Inflammatory macrophage treated with lipopolysaccharide for 1 hour (primary cell): ENCODE measurements around the gene FXN.
"Not testable (repeated sequence)": the region's sequence is repeated elsewhere in the genome, so short reads cannot be mapped to it uniquely, and the experiment has no call there.

Experiments
- DNase-seq, 2 donors: peaks; one replicate each; pipeline ENCODE4 v3.0.0-alpha.2; 2020 to 2022

The FXN gene

DNA sequence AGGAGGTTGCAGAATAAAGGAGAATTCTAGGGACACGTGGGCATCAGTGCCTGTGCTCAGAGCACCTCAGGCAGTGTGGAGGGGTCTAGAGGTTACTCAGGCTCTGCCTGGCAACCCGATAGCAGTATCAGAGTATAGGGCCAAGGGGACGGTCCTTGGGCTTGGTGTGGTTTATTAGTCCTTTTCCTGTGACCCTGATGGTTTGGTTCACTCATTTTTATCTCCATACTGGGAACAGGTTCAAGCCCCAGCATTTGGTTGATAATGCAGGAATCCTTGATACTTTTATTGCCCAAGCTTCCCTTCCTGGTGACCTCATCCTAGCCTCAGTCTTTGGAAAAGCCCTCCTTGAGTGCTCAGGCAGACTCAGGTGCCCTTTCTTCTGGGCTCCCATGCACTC is 35.5 kb downstream of the FXN start:
- DNase-seq, result no peak

GRCh38 chr9:69073103-69073502 is 37.6 kb downstream of the FXN start:
- DNase-seq, result no peak

DNA sequence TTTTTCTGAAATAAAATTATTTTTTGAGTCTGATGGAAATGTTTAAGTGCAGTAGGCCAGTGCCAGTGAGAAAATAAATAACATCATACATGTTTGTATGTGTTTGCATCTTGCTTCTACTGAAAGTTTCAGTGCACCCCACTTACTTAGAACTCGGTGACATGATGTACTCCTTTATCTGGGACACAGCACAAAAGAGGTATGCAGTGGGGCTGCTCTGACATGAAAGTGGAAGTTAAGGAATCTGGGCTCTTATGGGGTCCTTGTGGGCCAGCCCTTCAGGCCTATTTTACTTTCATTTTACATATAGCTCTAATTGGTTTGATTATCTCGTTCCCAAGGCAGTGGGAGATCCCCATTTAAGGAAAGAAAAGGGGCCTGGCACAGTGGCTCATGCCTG is 39.2 kb downstream of the FXN start:
- no peak for DNase-seq

DNA sequence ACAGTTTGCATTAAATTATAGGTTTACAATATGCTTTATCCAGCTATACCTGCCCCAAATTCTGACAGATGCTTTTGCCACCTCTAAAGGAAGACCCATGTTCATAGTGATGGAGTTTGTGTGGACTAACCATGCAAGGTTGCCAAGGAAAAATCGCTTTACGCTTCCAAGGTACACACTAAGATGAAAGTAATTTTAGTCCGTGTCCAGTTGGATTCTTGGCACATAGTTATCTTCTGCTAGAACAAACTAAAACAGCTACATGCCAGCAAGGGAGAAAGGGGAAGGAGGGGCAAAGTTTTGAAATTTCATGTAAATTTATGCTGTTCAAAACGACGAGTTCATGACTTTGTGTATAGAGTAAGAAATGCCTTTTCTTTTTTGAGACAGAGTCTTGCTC is 41.0 kb downstream of the FXN start:
- DNase-seq, result no peak

- no peak for DNase-seq
These were observed 42.5 kb downstream of the FXN start for GRCh38 chr9:69078069-69078468.

DNA sequence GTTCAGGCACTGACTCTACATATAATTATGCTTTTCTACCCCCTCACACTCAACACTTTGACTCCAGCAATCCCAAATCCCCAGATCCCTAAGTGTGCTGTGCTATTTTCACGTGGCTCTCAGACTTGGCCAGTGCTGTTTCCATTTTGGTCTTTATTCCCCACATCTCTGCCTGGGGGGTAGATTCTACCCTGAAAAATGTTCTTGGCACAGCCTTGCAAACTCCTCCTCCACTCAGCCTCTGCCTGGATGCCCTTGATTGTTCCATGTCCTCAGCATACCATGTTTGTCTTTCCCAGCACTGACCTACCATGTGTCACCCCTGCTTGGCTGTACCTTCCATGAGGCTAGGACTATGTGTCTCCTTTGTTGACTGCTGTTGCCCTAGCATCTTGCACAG is 43.0 kb downstream of the FXN start:
- no peak for DNase-seq

DNA sequence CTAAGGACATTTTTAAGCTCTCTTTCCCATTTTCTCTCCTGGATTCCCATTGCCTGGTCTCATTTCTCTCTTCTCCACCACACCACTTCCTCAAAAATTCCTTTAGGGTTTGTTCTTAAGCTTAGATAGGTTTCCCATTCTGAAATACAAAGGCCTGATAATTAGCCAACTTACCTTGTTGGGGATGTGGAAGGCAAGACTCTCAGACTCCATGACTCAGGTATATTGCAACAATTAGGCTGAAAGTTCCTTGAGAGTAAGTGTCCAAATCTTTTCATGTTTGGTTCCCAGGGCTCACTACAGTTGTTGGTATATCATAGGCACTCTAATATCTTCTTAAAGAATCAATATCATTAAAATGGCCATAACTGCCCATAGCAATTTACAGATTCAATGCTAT is 43.6 kb downstream of the FXN start:
- DNase-seq, result no peak

DNA sequence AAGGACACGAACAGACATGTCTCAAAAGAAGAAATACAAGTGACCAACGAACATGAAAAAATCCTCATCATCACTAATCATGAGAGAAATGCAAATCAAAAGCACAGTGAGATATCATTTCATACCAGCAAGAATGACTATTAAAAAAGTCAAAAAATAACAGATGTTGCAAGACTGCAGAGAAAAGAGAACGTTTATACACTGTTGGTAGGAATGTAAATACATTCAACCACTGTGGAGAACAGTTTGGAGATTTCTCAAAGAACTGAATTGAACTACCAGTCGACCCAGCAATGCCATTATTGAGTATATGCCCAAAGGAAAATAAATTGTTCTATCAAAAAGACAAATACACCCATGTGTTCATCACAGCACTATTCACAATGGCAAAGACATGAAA is 45.7 kb downstream of the FXN start:
- DNase-seq, result no peak

DNA sequence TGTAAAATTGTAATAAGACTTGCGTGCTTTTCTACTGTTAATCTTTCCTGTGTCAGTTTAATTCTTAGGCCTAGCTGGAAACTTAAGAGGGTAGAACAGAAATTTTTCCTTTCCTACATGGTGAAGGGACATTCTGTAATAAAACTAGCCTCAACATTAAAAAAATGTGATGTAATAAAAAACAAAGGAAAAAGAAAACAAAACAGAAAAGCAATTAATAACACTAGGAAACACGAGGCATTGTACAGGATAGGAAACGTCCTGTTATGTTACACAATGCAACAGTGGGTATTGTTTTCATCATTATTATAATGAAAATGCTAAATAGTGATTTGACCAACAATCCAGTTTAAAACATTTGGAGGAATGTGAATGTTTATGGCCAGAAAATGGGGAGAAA is 47.8 kb downstream of the FXN start:
- no peak for DNase-seq

GRCh38 chr9:69085569-69086283 is 50.2 kb downstream of the FXN start:
- no peak for DNase-seq

DNA sequence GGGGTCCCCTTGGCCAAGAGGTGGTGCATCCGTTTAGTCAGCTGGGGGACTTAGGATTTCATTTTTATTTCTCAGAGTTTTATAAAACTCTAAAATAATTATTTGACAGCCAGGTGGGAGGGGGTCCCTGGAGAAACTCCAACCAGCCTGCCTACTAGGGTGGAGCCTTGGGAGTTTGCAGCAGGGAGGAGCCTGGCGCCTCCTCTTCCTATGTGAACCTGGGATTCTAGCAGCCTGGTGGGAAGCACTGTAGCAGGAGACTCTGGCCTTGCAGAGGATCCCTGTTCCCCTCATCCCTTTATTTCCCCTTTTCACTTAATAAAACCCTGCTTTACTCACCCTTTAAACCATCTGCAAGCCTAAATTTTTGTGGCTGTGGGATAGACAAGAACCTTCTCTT is 50.8 kb downstream of the FXN start:
- no peak for DNase-seq

GRCh38 chr9:69086769-69087168 is 51.2 kb downstream of the FXN start:
- DNase-seq, result no peak

DNA sequence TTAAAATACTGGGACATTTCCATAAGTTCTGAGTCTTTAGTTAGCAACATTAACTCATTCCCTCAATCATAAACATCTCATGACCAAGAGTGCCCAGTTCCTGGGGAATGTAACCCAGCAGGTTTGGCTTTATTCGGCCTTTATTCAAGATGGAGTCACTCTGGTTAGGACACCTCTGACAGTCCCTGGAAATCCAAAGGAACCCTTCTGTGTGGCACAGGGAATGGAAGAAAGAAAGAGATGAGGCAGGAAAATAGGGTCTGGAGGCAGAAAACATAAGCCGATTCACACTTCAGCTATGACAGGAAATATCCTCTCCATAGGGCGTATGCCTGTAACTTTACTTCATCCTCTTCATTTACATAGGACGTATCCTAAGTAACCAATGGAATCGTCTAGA is 53.5 kb downstream of the FXN start:
- DNase-seq, result no peak

DNA sequence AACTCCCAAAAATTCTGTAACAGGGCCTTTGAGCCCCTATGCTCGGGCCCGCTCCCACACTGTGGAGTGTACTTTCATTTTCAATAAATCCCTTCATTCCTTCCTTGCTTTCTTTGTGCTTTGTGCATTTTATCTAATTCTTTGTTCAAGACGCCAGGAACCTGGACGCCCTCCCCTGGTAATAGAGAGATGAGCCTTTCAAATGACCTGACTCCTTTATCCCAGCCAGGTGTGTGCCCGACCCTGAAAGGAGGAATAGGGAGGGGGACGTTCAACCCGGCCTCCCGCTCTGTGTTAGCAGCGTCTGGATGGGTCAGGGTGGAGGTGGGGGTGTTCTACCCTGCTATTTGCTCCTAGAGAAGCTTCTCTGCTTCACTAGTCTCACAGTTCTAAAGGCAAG is 53.9 kb downstream of the FXN start:
- no peak for DNase-seq

DNA sequence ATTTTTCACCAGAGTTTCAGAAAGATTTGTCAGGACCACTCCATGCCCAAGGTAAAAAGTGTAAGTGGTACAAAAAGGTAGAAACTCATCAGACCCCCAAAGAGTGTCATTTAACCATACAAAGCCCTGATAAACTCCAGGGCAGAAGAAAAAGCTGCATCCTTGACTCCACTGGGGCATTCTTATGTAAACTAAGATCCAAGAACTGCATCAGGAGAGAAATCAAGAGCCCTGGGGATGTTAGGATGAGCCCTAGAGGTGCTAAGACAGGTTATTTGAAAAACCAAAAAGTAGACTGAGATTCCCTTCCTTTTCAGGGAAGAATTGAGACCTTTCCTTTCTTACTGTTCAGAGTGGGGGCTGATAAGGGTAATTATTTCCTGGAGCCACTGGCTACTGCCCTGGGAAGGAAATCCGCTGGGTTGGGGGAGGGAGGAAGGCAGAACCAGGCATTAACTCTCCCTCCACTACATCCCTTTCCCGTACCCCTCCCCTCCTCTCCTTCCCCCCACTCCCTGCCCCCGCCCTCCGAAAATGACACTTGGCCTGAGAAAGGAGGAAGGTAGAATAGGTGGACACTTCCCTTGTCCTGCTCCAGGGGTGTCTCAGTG is 54.7 kb downstream of the FXN start:
- no peak for DNase-seq

DNA sequence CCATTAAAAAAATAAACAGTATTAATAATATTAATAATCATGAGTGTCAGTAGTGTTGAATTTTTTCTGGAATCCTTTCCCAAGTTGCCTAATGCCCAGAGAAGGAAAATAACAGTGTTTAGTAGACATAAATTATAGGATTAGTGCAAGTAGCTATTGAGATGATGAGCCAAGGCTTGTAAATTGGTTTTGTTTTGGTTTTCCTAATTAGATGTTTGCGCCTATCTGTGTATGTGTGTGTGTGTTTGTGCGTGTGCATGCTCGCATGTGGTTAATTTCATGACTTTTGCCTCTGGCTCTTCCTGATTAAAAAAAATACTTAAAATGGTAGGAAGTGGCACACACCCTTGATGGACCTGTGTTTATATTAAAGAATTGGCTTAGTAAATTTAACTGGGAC is 55.4 kb downstream of the FXN start:
- no peak for DNase-seq

GRCh38 chr9:69093471-69094103 is 58.0 kb downstream of the FXN start:
- DNase-seq, result no peak

- DNase-seq, result not testable (repeated sequence)
These were observed 59.0 kb downstream of the FXN start for GRCh38 chr9:69094361-69095135.

GRCh38 chr9:69097064-69097463 is 61.5 kb downstream of the FXN start:
- peak in 1 of 2 donors; percentile 9 for DNase-seq

- DNase-seq, result no peak
These were observed 62.5 kb downstream of the FXN start for GRCh38 chr9:69097923-69098593.

GRCh38 chr9:69103348-69103996 is 67.9 kb downstream of the FXN start:
- not testable (repeated sequence) for DNase-seq

GRCh38 chr9:69104830-69105527 is 69.4 kb downstream of the FXN start:
- DNase-seq, result no peak
